ENCODE results near the gene PMVK. TPM values are rescaled to one million over a fixed set of nuclear protein-coding genes. Genes with fewer than 3 reads are reported as not detected.

PMVK gene
- total and polyA plus RNA-seq, 10 of the 15 experiments (the other 5 are each of a cell fraction or from before 2014, with no cell fraction given): 6.0 to 121 (median 49.4) TPM

- 0 out of 4 replicates have a peak, but pooled peaks of 1 of the 2 experiments have one; percentile 26 for TF ChIP-seq EP300 (IDR thresholded peaks at IDR 0.05; ENCODE audit: borderline replicate concordance in 1 of 2, control insufficient read depth in 1 of 2, low read depth in 2 of 2, low read length in 2 of 2)
- TF ChIP-seq TCF7 (IDR thresholded peaks at IDR 0.05; ENCODE audit: borderline replicate concordance): no peak
- TF ChIP-seq, protein P1, sequence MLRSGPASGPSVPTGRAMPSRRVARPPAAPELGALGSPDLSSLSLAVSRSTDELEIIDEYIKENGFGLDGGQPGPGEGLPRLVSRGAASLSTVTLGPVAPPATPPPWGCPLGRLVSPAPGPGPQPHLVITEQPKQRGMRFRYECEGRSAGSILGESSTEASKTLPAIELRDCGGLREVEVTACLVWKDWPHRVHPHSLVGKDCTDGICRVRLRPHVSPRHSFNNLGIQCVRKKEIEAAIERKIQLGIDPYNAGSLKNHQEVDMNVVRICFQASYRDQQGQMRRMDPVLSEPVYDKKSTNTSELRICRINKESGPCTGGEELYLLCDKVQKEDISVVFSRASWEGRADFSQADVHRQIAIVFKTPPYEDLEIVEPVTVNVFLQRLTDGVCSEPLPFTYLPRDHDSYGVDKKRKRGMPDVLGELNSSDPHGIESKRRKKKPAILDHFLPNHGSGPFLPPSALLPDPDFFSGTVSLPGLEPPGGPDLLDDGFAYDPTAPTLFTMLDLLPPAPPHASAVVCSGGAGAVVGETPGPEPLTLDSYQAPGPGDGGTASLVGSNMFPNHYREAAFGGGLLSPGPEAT (IDR thresholded peaks at IDR 0.05; ENCODE audit: low read depth): peak; percentile 56; the same call in 1 of the 2 replicates
- 0 out of 2 replicates have a peak, but pooled peaks have one; percentile 1 for TF ChIP-seq TCF12 (IDR thresholded peaks at IDR 0.05; ENCODE audit: low read depth, low read length)
Measured at GRCh38 chr1:154951901-154952657, 15.6 kb upstream of the PMVK start (continued).

DNA sequence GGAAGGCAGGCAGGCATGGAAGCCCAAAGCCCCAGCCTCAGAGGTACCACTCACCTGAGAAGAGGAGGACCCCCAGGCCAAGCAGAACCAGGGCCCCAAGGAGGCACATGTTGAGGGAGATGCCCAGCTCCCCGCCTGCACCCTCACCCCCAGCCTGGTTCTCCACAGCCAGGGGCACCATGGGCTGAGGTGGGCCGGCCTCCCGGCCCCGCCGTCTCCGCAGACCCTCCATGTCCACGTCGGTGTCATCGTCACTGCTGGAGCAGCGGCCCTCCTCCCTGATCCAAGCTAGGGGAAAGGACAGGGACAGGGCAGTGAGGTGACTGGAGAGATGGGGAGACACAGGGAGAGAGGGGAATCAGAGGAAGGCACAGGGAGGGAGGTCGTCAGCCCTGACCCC lies 11.6 kb upstream of the PMVK start:
- ChIA-PET SMC1A (ENCODE audit: uncharacterized antibody, unreplicated experiment) (interaction anchor here (1.1 to 1.4 kb wide), 3 partner anchors 28 to 71 kb away, joined by 3 to 4 read pairs (median 3); no protein-coding TSS in a partner anchor), POLR2A (interaction anchor here (0.5 to 1.2 kb wide), 3 partner anchors 7 to 78 kb away, joined by 3 to 5 read pairs (median 3); partner anchors contain the start of genes CKS1B and KCNN3), RAD21 (ENCODE audit: unreplicated experiment) (no interaction called here), CTCF (interaction anchor here (0.8 to 1.8 kb wide), 4 partner anchors 8 to 114 kb away, joined by 3 to 5 read pairs (median 3); partner anchors contain the start of gene PYGO2)
- no peaks in the 10 kb centered on the region for H3K27me3 ChIP-seq (replicated peaks in 1 of 2; ENCODE audit: control insufficient read depth in 2 of 2, insufficient read depth in 2 of 2, low read length in 1 of 2)
- H3K79me2 ChIP-seq (ENCODE audit: control insufficient read depth, insufficient read depth, low read length): no peaks in the 10 kb centered on the region; the same call in none of the 2 replicates
- no peaks in the 10 kb centered on the region for H3K9me3 ChIP-seq (replicated peaks; ENCODE audit: control insufficient read depth, insufficient read depth, low read length)
- no peak overlapping the region for H3K4me3 ChIP-seq
- H3K4me1 ChIP-seq (ENCODE audit: control insufficient read depth, insufficient read depth, low read length): peaks cover 46% of the 10 kb centered on the region
- in situ Hi-C loops (cut with MboI): no loop called here
- 84% methylated on average over 9 of the region's 11 CpGs for WGBS (ENCODE audit: insufficient coverage, insufficient replicate concordance, low lambda C conversion rate, missing lambda C conversion rate)
- ATAC-seq (no peak), DNase-seq (ENCODE audit: low read depth, low spot score) (no peak), FAIRE-seq (no peak)
- H3K36me3 ChIP-seq (ENCODE audit: control insufficient read depth in 2 of 2, insufficient read depth in 2 of 2, low read length in 1 of 2): peaks cover 3 to 6% of the 10 kb centered on the region in 2 experiments; a peak in 3 of 4 replicates
- H3K4me2 ChIP-seq (ENCODE audit: control insufficient read depth, insufficient read depth): no peak overlapping the region
- no peak overlapping the region for H3K27ac ChIP-seq (ENCODE audit: control insufficient read depth, insufficient read depth)
- intact Hi-C loops (cut with micrococcal nuclease; ENCODE audit: unreplicated experiment): no loop called here
- H2AFZ ChIP-seq (ENCODE audit: control insufficient read depth, low read depth, low read length): no peak overlapping the region
- BruUV-seq (replicated peaks): no TSS peak
- TF ChIP-seq PAX8 (IDR thresholded peaks at IDR 0.05) (no peak), CREB1 (IDR thresholded peaks at IDR 0.05; ENCODE audit: low read depth) (no peak), SUZ12 (IDR thresholded peaks at IDR 0.05; ENCODE audit: unreplicated experiment) (no peak), KLF5 (IDR thresholded peaks at IDR 0.05; ENCODE audit: partially characterized antibody) (no peak), TCF7 (IDR thresholded peaks at IDR 0.05; ENCODE audit: borderline replicate concordance) (no peak), EZH2 (IDR thresholded peaks at IDR 0.05; ENCODE audit: borderline replicate concordance, control insufficient read depth, low read depth, low read length) (no peak), TAF1 (IDR thresholded peaks at IDR 0.05; ENCODE audit: borderline replicate concordance, low read depth, low read length) (no peak), SRF (IDR thresholded peaks at IDR 0.05; ENCODE audit: low read depth in 2 of 2, low read length in 2 of 2) (no peak), ZNF24 (IDR thresholded peaks at IDR 0.05) (no peak)
- no peaks in the 10 kb centered on the region for H4K20me1 ChIP-seq (ENCODE audit: control insufficient read depth, insufficient read depth)
- H3K9ac ChIP-seq (ENCODE audit: control insufficient read depth, insufficient read depth, low read length): no peak overlapping the region
